Measurements from ENCODE around the gene TMCO4.

DNA sequence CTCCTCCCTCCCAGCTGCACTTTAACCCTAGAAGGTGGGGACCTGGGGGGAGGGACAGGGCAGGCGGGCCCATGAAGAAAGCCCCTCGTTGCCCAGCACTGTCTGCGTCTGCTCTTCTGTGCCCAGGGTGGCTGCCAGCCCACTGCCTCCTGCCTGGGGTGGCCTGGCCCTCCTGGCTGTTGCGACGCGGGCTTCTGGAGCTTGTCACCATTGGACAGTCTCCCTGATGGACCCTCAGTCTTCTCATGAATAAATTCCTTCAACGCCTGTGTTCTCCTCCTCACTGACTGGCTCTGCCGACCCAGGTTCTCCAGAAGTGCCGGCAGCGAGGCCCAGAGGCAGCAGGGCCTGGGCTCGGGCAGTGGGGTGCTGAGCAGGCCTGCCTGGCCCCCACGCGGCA, 141.5 kb downstream of the TMCO4 start:
- TF ChIP-seq, protein P1, sequence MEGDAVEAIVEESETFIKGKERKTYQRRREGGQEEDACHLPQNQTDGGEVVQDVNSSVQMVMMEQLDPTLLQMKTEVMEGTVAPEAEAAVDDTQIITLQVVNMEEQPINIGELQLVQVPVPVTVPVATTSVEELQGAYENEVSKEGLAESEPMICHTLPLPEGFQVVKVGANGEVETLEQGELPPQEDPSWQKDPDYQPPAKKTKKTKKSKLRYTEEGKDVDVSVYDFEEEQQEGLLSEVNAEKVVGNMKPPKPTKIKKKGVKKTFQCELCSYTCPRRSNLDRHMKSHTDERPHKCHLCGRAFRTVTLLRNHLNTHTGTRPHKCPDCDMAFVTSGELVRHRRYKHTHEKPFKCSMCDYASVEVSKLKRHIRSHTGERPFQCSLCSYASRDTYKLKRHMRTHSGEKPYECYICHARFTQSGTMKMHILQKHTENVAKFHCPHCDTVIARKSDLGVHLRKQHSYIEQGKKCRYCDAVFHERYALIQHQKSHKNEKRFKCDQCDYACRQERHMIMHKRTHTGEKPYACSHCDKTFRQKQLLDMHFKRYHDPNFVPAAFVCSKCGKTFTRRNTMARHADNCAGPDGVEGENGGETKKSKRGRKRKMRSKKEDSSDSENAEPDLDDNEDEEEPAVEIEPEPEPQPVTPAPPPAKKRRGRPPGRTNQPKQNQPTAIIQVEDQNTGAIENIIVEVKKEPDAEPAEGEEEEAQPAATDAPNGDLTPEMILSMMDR (conservative IDR thresholded peaks at IDR 0.05 in 1 of 2, IDR thresholded peaks at IDR 0.05 in 1 of 2; ENCODE audit: extremely low read depth in 1 of 2, insufficient read depth in 1 of 2, low read depth in 1 of 2, low read length in 2 of 2): no peak
- no peak for TF ChIP-seq EZH2 (IDR thresholded peaks at IDR 0.05; ENCODE audit: borderline replicate concordance, low read length)
